MCF 10A (cell line): ENCODE data around the gene TSPY2. TPM values are rescaled to one million over a fixed set of nuclear protein-coding genes. Genes with fewer than 3 reads are reported as not detected.
"Not testable (repeated sequence)": the region's sequence is repeated elsewhere in the genome, so short reads cannot be mapped to it uniquely, and the experiment has no call there.

ENCODE experiments used
- Bru-seq: library from RNA; stranded (reverse); fragments of 400-500 nt; gene quantifications from one replicate; lab custom pipeline; 2021; lab: Mats Ljungman, UMichigan
- BruChase-seq, 2 experiments: library from RNA; stranded (reverse); fragments of 400-500 nt; gene quantifications; one replicate each; lab custom pipeline; 2021; lab: Mats Ljungman, UMichigan
- BruUV-seq: library from RNA; stranded (reverse); fragments of 400-500 nt; replicated peaks from 2 replicates; lab custom pipeline; 2021; lab: Mats Ljungman, UMichigan
- CTCF ChIA-PET: fragments of 300-600 bp; sonication (Branson Sonifier 250); formaldehyde crosslinking; extraction: SDS; loops from one replicate; lab custom pipeline; 2021; ENCODE audit warnings: antibody characterized with exemption, inconsistent platforms; lab: Yijun Ruan, JAX
- POLR2A ChIA-PET: fragments of 300-600, 350-650 bp; sonication (Branson Sonifier 250); formaldehyde crosslinking; extraction: SDS; loops from one replicate; lab custom pipeline; 2020; ENCODE audit warnings: antibody characterized with exemption, inconsistent platforms; lab: Yijun Ruan, JAX
- DNase-seq: peaks from one replicate; pipeline ENCODE4 v3.0.0-alpha.2; 2018; ENCODE audit not compliant: unreplicated experiment
- H3K27ac Mint-ChIP-seq: one replicate; pipeline ENCODE4 v1.8.0; 2022; ENCODE audit warnings: mild to moderate bottlenecking, low read depth, mixed read lengths; ENCODE audit not compliant: unreplicated experiment
- H3K27me3 Mint-ChIP-seq: one replicate; pipeline ENCODE4 v1.8.0; 2022; ENCODE audit warnings: mixed read lengths; ENCODE audit not compliant: insufficient read depth, unreplicated experiment
- H3K36me3 Mint-ChIP-seq: one replicate; pipeline ENCODE4 v1.8.0; 2022; ENCODE audit warnings: mild to moderate bottlenecking, moderate library complexity, mixed read lengths; ENCODE audit not compliant: insufficient read depth, unreplicated experiment
- H3K4me1 Mint-ChIP-seq: one replicate; pipeline ENCODE4 v1.8.0; 2022; ENCODE audit warnings: mixed read lengths; ENCODE audit not compliant: insufficient read depth, unreplicated experiment
- H3K4me3 Mint-ChIP-seq: one replicate; pipeline ENCODE4 v1.8.0; 2022; ENCODE audit warnings: mild to moderate bottlenecking, moderate library complexity, mixed read lengths; ENCODE audit not compliant: unreplicated experiment
- H3K9me3 Mint-ChIP-seq: one replicate; pipeline ENCODE4 v1.8.0; 2022; ENCODE audit warnings: mixed read lengths; ENCODE audit not compliant: unreplicated experiment
- intact Hi-C: fragments of 100-400 bp; cut with micrococcal nuclease; formaldehyde crosslinking; loops from 2 replicates; pipeline ENCODE4 v1.14.1; 2022
- long read RNA-seq: library from polyadenylated mRNA; stranded (forward); transcript quantifications from one replicate; pipeline ENCODE4 v2.0.0, GENCODE V29; 2022
- total RNA-seq: library from RNA; stranded (reverse); gene quantifications from 2 replicates; pipeline ENCODE4 v1.2.3, GENCODE V29; 2022

Gene TSPY2, protein sequence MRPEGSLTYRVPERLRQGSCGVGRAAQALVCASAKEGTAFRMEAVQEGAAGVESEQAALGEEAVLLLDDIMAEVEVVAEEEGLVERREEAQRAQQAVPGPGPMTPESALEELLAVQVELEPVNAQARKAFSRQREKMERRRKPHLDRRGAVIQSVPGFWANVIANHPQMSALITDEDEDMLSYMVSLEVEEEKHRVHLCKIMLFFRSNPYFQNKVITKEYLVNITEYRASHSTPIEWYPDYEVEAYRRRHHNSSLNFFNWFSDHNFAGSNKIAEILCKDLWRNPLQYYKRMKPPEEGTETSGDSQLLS
- total RNA-seq: not detected in 2 replicates
- not detected for Bru-seq, nascent RNA
- BruChase-seq, experiment 1, labeled RNA remaining after a 6-hour chase: not detected
- not detected for BruChase-seq, experiment 2, labeled RNA remaining after a 2-hour chase
- long read RNA-seq: 0 reads

- H3K9me3 Mint-ChIP-seq, H3K27me3 Mint-ChIP-seq, H3K4me1 Mint-ChIP-seq, DNase-seq, POLR2A ChIA-PET, H3K4me3 Mint-ChIP-seq, intact Hi-C loops, BruUV-seq, H3K27ac Mint-ChIP-seq, H3K36me3 Mint-ChIP-seq, CTCF ChIA-PET: not testable (repeated sequence)
Observed at GRCh38 chrY:6245923-6246322, at the start of gene TSPY2. TSS of gene TSPY2 (plus strand) at chrY:6246223. CDS start at chrY:6246269, 46 bp downstream.

GRCh38 chrY:6209565-6209964 is 36.5 kb upstream of the TSPY2 start:
- DNase-seq, H3K36me3 Mint-ChIP-seq, H3K4me3 Mint-ChIP-seq, H3K27me3 Mint-ChIP-seq, H3K27ac Mint-ChIP-seq, CTCF ChIA-PET, H3K4me1 Mint-ChIP-seq, H3K9me3 Mint-ChIP-seq, intact Hi-C loops, BruUV-seq, POLR2A ChIA-PET: not testable (repeated sequence)

DNA sequence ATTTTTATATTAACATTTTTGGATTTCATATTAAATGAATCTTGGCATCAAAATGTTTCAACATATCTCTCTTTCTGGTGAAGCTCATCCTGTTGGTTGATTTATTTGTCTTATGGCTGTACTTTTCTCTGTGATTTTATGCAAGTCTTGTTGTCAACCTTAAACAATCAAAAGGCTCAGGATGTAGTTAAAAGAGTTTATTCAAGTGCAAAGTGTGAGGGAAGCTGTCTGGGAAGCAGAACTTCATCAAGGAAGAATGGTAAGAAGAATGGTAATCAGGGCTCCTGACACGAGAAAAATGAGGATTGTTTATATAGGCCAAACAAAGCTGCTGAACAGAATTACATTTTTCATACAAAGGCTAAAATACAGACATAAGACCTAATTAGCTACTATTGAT is 29.0 kb upstream of the TSPY2 start:
- DNase-seq, H3K4me3 Mint-ChIP-seq, POLR2A ChIA-PET, BruUV-seq, H3K27ac Mint-ChIP-seq, intact Hi-C loops, H3K9me3 Mint-ChIP-seq, H3K36me3 Mint-ChIP-seq, H3K27me3 Mint-ChIP-seq, CTCF ChIA-PET, H3K4me1 Mint-ChIP-seq: not testable (repeated sequence)

- POLR2A ChIA-PET, BruUV-seq, H3K9me3 Mint-ChIP-seq, H3K27me3 Mint-ChIP-seq, CTCF ChIA-PET, intact Hi-C loops, H3K4me3 Mint-ChIP-seq, H3K4me1 Mint-ChIP-seq, H3K36me3 Mint-ChIP-seq, DNase-seq, H3K27ac Mint-ChIP-seq: not testable (repeated sequence)
Observed at GRCh38 chrY:6269839-6270238, 23.8 kb downstream of the TSPY2 start.
